Tibial nerve (tissue), 4 donors: ENCODE measurements around the gene TTC27. TPM values are rescaled to one million over a fixed set of nuclear protein-coding genes. Genes with fewer than 3 reads are reported as not detected.
"Not testable (repeated sequence)": the region's sequence is repeated elsewhere in the genome, so short reads cannot be mapped to it uniquely, and the experiment has no call there.

Source experiments
- DNase-seq, 2 donors: peaks; one replicate each; pipeline ENCODE4 v3.0.0-alpha.2; 2019; ENCODE audit warnings: low spot score in 2 of 2
- H3K27ac ChIP-seq, 4 donors: fragments of 200-600 bp; sonication (generic) in 3 of 4; one replicate each; pipeline ENCODE4 v1.5.1; 2017 to 2019; ENCODE audit warnings: mild to moderate bottlenecking in 1 of 4
- H3K27me3 ChIP-seq, 2 donors: fragments of 200-600 bp; sonication (generic) in 1 of 2; one replicate each; pipeline versions ENCODE4 v1.5.1 to v1.6.0; 2017 to 2019
- H3K36me3 ChIP-seq, 3 donors: fragments of 200-600 bp; sonication (generic); one replicate each; pipeline ENCODE4 v1.5.1; 2018 to 2019
- H3K4me1 ChIP-seq, 4 donors: fragments of 200-600 bp; sonication (generic) in 3 of 4; one replicate each; pipeline ENCODE4 v1.5.1; 2017 to 2019
- H3K4me3 ChIP-seq, 4 donors: fragments of 200-600 bp; sonication (generic) in 3 of 4; one replicate each; pipeline ENCODE4 v1.5.1; 2017 to 2019; ENCODE audit warnings: mild to moderate bottlenecking in 1 of 4, moderate library complexity in 1 of 4
- H3K9me3 ChIP-seq, 4 donors: fragments of 200-600 bp; sonication (generic) in 3 of 4; one replicate each; pipeline ENCODE4 v1.5.1; 2017 to 2019
- EP300 ChIP-seq, 2 donors: sonication (generic); formaldehyde crosslinking; IDR thresholded peaks; one replicate each; pipeline ENCODE4 v1.6.1; 2017; ENCODE audit warnings: antibody characterized with exemption in 2 of 2, mild to moderate bottlenecking in 1 of 2
- POLR2A ChIP-seq, 2 donors: fragments of 450-650 bp; IDR thresholded peaks; one replicate each; pipeline ENCODE4 v1.6.1; 2017; ENCODE audit warnings: antibody characterized with exemption in 2 of 2, mild to moderate bottlenecking in 2 of 2, moderate library complexity in 2 of 2
- WGBS, 2 donors: methylation state at CpG; one replicate each; pipeline ENCODE4 v1.1.5; 2018; 5-methylcytosine and 5-hydroxymethylcytosine counted together
- total RNA-seq, 4 donors: library from RNA; depleted of rRNA; stranded (reverse); fragments of >200 nt; gene quantifications; one replicate each; pipeline ENCODE4 v1.1.0, GENCODE V29; 2016
- TF ChIP-seq, protein P1 (sequence below), 5 experiments: fragments of 200-600 bp in 3 of 5; fragments of 450-650 bp in 2 of 5; sonication (generic) in 3 of 5; IDR thresholded peaks; one replicate each; pipeline ENCODE4 v1.5.1; 2016 to 2019; ENCODE audit warnings: antibody characterized with exemption in 5 of 5, mild to moderate bottlenecking in 3 of 5, moderate library complexity in 2 of 5

TTC27 gene
- total RNA-seq, 4 donors from 2014 or later = 22.5 to 25.8 (median 24.3) TPM

DNA sequence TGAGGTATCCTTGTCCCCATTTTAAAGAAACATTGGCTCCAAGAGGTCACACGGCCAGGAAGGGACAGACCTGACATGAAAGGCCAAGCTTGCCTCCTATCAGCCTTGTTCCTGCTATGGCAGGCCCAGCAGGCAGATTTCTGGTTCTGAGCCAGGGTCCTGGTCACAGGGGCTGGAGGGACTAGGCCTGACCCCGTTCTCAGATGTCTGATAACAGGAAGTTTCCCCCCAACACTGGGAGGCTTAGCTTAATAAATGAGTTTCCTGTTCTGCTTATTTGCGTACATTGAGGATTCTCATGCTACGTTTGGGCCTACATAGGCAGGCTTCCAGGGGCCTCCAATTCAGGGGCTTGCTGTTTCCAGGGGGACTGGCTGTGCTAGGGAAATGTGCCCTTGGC is 211.1 kb downstream of the TTC27 start:
- Histone ChIP-seq H3K27me3 (no peaks in the 10 kb centered on the region), H3K36me3 (no peaks in the 10 kb centered on the region), H3K27ac (no peak overlapping the region), H3K4me3 (no peak overlapping the region), H3K9me3 (no peaks in the 10 kb centered on the region), H3K4me1 (no peaks in the 10 kb centered on the region)
- TF ChIP-seq EP300 (IDR thresholded peaks at IDR 0.05) (no peak), POLR2A (IDR thresholded peaks at IDR 0.05) (no peak)
- TF ChIP-seq, protein P1, sequence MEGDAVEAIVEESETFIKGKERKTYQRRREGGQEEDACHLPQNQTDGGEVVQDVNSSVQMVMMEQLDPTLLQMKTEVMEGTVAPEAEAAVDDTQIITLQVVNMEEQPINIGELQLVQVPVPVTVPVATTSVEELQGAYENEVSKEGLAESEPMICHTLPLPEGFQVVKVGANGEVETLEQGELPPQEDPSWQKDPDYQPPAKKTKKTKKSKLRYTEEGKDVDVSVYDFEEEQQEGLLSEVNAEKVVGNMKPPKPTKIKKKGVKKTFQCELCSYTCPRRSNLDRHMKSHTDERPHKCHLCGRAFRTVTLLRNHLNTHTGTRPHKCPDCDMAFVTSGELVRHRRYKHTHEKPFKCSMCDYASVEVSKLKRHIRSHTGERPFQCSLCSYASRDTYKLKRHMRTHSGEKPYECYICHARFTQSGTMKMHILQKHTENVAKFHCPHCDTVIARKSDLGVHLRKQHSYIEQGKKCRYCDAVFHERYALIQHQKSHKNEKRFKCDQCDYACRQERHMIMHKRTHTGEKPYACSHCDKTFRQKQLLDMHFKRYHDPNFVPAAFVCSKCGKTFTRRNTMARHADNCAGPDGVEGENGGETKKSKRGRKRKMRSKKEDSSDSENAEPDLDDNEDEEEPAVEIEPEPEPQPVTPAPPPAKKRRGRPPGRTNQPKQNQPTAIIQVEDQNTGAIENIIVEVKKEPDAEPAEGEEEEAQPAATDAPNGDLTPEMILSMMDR (IDR thresholded peaks at IDR 0.05) = no peak
- WGBS, 2 donors = 46 to 65% methylated on average over 4 of the region's 4 CpGs
- DNase-seq = no peak

DNA sequence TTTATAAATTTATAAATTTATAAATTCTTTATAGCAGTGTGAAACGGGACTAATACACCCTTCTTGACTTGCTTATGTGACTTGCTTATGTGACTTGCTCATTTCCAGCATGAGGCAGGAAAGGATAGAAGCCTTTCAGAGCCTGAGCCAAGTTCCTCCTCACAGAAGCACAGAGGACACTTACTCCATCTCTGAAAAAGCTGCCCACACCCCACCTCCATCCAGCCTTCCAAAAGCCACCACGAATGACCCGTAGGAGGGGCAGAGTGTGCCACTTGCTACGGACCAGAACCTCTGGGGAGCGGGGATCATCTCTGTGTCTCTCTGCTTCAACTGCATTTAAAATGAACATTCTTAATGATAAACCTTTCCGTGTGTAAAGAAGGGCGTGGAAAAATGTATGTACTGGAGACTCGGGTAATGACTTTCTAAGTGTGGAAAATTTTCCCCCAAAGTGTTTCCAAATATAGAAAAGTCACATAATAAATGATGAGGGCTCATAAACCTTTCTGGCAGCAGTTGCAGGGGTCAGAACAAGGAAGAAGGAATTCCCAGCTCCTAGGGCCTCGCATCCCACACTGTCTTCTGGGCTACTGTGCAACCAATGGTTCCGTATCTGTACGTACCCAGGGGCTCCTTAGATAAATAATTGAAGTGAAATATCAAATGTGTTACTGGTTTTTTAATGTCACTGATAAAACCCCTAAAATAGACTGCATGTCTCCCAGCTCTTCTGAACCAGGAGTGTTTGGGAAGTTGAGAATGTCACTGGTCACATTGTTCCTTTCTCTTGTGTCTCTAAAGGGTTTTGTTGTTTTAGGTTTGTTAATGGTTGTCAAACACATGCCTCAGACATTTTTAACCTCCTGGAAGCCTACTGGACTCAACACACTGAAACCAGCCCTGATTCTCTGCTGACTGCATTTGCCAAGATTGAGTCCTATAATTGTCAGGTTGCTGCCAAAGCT is 214.4 kb downstream of the TTC27 start:
- no peak for TF ChIP-seq POLR2A (IDR thresholded peaks at IDR 0.05)
- no peak for TF ChIP-seq EP300 (IDR thresholded peaks at IDR 0.05)
- TF ChIP-seq, protein P1 (IDR thresholded peaks at IDR 0.05) = no peak
- no peaks in the 10 kb centered on the region for H3K36me3 ChIP-seq
- H3K4me1 ChIP-seq = no peaks in the 10 kb centered on the region
- WGBS, 2 donors = 59 to 60% methylated on average over 11 of the region's 11 CpGs
- H3K27ac ChIP-seq = no peak overlapping the region
- DNase-seq = no peak
- no peaks in the 10 kb centered on the region for H3K9me3 ChIP-seq
- no peak overlapping the region for H3K4me3 ChIP-seq
- H3K27me3 ChIP-seq = no peaks in the 10 kb centered on the region

DNA sequence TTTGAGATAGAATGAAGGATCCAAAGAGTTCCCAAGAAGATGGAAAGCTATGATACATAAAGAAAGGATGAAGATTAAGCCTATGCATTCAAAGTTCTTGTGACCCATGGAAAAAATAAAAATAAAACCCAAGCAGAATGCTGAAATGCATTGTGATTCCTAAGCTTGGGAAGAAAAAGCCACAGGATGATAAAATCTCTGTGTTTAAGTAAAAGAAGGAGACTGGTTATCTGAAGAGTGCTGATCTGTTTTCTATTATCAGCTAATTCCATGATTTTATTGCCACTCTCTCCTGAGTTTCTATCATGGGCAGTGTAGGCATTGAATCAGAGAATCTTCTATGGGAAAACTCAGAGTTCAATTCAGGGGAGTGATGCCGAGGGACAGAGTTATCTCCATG is 215.8 kb downstream of the TTC27 start:
- Histone ChIP-seq H3K27me3 (no peaks in the 10 kb centered on the region), H3K4me3 (no peak overlapping the region), H3K36me3 (no peaks in the 10 kb centered on the region), H3K9me3 (no peaks in the 10 kb centered on the region), H3K27ac (no peak overlapping the region), H3K4me1 (no peaks in the 10 kb centered on the region)
- 83 to 96% methylated on average over 1 of the region's 1 CpG for WGBS, 2 donors
- DNase-seq = no peak
- TF ChIP-seq, protein P1 (IDR thresholded peaks at IDR 0.05) = no peak
- no peak for TF ChIP-seq POLR2A (IDR thresholded peaks at IDR 0.05)
- no peak for TF ChIP-seq EP300 (IDR thresholded peaks at IDR 0.05)

DNA sequence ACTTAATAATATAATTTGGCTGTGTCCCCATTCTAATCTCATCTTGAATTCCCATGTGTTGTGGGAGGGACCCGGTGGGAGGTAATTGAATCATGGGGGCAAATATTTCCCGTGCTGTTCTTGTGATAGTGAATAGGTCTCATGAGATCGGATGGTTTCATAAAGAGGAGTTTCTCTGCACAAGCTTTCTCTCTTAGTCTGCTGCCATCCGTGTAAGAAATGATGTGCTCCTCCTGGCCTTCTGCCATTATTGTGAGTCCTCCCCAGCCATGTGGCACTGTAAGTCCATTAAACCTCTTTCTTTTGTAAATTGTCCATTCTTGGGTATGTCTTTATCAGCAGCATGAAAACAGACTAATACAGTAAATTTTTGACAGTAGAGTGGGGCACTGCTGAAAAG is 216.4 kb downstream of the TTC27 start:
- TF ChIP-seq, protein P1 (IDR thresholded peaks at IDR 0.05) = no peak
- TF ChIP-seq EP300 (IDR thresholded peaks at IDR 0.05) (no peak), POLR2A (IDR thresholded peaks at IDR 0.05) (no peak)
- WGBS, 2 donors = 75 to 85% methylated on average over 4 of the region's 4 CpGs
- no peaks in the 10 kb centered on the region for H3K9me3 ChIP-seq

DNA sequence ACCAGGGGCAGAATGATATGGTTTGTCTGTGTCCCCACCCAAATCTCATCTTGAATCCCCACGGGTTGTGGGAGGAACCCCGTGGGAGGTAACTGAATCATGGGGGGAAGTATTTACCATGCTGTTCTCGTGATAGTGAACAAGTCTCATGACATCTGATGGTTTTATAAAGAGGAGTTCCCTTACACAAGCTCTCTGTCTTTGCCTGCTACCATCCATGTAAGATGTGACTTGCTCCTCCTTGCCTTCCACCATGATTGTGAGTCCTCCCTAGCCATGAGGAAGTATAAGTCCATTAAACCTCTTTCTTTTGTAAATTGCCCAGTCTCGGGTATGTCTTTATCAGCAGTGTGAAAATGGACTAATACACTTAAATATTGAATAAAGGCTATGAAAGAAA is 218.4 kb downstream of the TTC27 start:
- not testable (repeated sequence) for H3K9me3 ChIP-seq, H3K27ac ChIP-seq, H3K4me1 ChIP-seq, H3K4me3 ChIP-seq, H3K27me3 ChIP-seq, H3K36me3 ChIP-seq, DNase-seq
- WGBS, 2 donors = 86 to 94% methylated on average over 4 of the region's 4 CpGs

More for the DNA sequence above, 216.4 kb downstream of the TTC27 start:
- no peak overlapping the region for H3K4me3 ChIP-seq
- H3K36me3 ChIP-seq = no peaks in the 10 kb centered on the region
- DNase-seq = no peak
- no peak overlapping the region for H3K27ac ChIP-seq
- H3K27me3 ChIP-seq = no peaks in the 10 kb centered on the region
- no peaks in the 10 kb centered on the region for H3K4me1 ChIP-seq
